Hematopoietic multipotent progenitor cell treated with erythropoietin and hydrocortisone succinate and interleukin-3 and kit ligand, for 17 days (in vitro differentiated cells): ENCODE data around the gene KIF26B.

ENCODE experiments used
- DNase-seq: peaks from one replicate; pipeline ENCODE4 v3.0.0-alpha.2; 2015; ENCODE audit warnings: low spot score

Gene KIF26B

DNA sequence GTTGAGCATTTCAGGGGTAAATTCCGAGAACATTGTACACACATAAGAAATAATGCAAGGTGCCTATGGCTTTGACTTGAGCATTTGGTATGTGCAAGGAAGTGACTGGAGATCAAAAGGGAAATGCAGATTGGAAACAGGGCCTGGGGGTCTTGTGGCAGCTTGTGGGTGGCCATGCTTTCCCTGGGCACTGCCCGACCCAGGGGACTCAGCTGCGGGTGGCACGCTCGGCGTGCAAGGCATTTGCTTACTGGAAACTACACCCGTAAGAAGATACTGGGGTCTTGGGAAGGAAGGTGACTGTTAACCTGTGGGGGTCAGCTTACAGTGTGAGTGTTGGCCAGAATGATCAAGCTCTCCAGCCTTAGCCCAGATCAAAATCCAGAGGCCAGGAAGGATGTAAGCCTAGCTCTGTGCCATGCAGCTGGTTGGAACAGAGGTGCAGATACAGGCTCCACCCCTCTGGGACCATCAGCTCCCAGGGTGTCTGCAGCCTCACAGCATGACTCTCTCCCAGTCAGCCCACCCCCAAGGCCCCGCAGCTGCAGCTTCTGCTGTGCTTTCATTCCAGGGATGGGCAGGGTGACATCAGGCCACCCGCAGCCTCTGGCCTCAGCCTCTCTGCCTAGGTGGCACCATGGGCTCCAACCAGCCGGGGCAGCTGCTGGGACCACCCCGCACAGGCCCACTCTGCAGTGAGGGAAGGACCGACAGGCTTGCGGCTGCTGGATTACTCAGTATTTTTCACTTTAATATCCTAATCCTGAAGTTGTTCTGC is 55.1 kb downstream of the KIF26B start:
- DNase-seq, result no peak

DNA sequence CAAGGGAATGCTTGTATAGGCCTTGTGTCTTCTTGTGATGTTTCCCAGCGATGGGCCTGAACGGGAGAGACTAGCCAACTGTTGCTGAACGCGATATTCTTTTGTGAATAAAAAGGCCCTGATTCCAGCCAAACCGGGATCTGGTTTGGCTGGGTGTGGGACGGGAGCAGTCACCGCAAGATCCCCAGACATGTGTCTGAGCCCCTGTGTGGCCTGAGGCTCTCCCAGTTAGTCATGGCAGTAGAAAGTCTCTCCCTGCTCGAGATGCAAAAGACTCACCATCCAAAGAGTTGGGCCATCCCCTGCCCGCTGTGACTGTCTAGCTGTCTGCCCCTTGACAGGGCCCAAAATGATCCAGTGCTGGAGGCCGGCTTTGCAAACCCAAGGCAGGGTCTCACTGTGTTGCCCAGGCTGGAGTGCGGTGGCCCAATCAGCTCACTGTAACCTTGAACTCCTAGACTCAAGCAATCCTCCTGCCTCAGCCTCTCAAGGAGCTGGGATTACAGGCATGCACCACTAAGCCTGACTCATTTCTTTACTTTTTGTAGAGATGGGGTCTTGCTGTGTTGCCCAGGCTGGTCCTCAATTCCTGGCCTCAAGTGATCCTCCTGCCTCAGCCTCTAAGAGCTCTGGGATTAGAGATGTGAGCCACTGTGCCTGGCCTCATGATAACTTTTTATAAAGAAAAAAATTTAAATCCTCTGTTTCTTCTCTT is 56.4 kb downstream of the KIF26B start:
- no peak for DNase-seq

GRCh38 chr1:245211761-245212160 is 57.0 kb downstream of the KIF26B start:
- no peak for DNase-seq

DNA sequence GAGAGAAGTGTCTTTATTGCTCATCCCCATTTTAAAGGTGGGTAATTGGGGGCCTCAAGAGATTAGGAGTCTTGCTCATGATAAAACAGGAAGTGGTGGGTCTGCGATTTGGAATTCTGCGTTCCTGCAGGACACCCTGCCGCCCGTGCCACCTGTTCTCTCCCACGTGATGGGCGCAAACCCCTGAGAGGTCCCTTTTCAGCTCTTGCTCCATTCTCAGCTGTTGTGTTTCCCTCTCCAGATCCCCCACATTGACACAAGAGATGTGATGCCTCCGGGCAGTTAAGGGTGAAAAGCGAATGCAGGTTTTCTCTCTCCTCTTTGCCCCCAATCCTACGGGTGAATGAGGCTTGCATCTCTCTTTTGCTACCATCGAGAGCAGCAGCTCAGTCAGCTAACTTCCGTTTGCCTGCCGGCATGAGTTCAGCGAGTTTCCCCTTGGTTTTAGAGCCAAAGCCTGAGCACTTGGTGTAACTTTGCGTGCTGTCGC is 57.5 kb downstream of the KIF26B start:
- no peak for DNase-seq

- no peak for DNase-seq
Measured at GRCh38 chr1:245213066-245213831, 58.5 kb downstream of the KIF26B start.

DNA sequence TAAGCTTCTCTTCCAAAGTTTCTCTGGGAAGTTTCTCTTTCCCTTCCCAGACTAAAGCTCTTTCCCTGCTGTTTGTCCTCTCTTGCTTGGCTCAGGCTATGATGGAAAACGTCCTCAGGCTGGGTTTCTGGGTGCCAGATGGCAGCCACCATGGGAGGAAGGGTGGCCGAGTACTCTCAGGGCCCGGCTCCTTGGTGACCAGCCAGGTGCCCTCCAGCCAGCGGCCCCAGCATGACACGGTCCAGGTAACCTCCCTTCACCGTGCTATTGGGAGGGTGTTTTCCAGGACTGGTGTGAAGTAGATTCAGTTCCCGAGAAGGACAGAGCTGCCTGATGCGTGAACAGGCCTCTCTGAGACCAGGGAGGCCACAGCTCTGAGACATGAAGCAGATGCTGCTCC is 60.3 kb downstream of the KIF26B start:
- no peak for DNase-seq

DNA sequence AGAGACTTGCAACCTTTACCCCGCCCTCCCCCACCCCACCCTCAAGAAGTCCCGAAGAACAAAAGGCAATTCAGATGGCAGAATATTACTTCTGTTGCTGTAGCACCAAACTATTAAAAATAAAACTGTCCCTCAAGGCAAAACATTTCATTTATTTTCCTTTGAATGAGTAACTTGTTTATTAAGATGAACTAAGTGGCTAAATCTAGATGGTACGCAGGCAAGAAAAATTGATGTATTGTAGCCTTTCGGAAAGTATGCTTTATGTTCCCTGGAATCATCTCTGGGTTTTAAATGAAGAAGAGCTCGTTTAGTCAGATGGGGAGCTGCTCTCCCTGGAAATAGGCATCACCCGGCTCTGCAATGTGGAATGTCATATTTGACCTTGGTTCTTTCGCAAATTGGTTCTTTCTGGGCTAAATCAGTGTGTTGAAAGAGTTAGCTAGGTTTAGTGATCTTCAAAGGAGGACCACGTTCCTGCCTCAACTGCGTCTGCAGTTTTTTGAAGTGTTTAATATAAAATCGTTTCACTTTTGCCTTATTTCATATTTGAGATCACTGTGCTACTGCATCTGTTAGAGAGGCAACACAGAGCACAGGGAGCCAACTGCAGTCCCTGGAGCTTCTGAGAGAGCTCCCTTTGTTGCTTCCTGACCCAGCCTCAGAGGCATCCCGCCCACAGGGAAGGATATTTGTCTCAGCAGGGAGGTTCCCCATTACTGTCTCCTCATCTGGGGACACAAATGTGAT is 61.8 kb downstream of the KIF26B start:
- no peak for DNase-seq

GRCh38 chr1:245217853-245218608 is 63.2 kb downstream of the KIF26B start:
- no peak for DNase-seq

- DNase-seq, result no peak
Measured at GRCh38 chr1:245220381-245220985, 65.7 kb downstream of the KIF26B start.

- DNase-seq, result no peak
Measured at GRCh38 chr1:245221805-245222204, 67.0 kb downstream of the KIF26B start.

DNA sequence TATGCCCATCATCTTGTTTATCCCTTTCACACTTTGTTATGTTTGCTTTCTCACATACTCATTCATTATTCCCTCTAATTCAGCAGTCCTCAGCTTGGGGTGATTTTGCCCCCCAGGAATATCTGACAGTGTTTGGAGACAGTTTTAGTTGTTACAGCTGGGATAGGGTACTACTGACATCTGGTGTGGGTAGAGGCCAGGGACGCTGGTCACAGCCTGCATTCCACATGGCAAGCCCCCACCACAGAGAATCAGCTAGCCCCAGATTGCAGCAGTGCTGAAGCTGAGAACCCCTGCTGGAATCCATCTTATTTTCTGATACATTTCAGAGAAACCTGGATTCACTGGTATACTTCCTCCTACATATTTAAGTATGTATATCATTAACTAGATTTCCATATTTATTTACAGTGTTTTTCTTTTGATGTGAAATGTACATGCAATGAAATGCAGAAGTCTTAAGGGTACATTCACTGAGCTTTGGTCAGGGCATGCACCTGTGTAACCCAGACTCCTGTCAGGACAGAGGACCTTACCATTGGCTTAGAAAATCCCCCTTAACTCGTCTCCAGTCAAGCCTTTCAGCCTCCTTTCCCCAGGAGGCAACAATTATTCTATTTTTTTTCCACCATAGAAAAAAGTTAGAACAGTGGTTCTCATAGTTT is 68.3 kb downstream of the KIF26B start:
- no peak for DNase-seq

GRCh38 chr1:245225322-245226202 is 70.8 kb downstream of the KIF26B start:
- no peak for DNase-seq

DNA sequence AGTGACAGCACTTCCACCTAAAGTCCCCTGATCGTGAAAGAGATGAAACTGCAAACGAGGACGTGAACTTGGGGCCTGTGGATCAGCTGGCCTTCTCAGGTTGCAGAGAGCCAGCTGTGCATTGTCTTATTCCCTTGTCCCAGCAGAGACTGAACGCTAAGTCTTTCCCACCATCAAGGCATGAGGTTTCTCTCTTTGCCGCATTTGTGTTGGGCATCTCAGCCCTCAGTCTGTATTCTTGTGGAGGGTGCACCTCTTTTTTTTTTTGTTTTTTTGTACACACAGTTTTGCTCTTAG is 71.4 kb downstream of the KIF26B start:
- DNase-seq, result no peak

DNA sequence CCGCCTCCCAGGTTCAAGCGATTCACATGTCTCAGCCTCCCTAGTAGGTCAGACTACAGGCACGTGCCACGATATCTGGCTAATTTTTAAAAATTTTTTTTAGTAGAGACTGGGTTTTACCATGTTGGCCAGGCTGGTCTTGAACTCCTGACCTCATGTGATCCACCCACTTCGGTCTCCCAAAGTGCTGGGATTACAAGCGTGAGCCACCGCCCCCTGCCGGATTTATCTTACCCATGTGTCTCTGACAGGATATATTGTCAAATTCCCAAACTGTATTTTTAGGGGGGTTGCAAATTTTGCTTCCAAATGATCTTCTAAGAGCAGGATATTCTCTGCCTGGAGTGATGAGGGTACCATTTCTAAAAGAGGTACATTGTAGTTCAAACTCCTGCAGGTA is 74.3 kb downstream of the KIF26B start:
- no peak for DNase-seq

DNA sequence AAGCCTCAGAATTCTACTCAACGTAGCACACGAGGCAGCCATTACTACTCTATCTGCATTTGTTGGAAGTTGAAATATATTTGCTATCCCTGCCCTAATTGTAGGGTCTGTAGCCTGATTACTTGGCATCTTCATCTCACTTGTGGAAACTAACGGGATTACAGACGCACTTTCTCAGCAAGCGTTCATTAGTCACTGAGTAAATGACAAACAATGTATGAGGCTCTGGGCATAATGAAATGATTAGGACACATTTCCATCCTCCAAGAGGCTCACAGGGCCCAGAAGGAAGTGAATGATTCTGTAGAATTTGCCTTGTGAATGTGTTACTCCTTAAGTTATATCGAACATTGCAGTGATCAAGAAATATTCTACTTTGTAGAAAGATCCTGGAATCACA is 78.1 kb downstream of the KIF26B start:
- DNase-seq, result no peak

GRCh38 chr1:245234217-245235081 is 79.7 kb downstream of the KIF26B start:
- no peak for DNase-seq

DNA sequence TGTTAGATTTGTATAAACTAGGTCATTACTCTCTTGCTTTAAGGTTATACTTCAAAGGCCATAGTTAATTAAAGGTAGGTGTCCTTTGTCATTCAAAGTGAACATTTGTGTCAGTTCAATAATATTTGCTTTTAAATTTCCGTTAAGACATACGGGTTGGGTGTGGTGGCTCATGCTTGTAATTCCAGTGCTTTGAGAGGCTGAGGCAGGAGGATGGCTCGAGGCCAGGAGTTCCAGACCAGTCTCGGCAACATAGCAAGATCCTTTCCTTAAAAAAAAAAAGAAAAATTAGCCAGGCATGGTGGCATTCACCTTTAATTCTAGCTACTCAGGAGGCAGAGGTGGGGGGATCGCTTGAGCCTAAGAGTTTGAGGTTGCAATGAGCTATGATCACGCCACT is 80.4 kb downstream of the KIF26B start:
- no peak for DNase-seq

DNA sequence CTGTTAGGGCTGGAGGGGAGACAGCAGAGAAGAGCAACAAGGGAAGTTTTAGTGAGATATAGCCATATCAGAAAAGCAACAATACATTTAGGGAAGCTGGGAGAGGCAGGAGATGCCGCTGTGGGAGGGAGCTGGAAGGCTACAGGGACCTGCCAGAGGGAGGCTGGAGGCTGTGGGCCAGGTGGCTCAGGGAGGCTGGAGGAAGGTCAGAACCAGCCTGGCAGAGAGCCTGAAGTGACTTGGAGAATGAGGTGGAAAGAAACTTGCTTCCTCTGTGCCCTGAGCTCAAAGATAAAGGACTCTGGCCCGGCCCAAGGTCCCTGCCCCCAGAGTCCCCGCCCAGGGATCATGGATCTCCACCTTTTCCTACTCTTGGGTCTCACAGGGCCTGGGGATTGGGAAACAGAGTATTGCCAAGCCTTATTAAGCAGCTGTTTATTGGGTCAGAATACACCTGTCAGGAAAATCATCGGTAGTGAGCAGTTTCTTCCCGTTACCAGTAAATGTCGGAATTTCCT is 85.9 kb downstream of the KIF26B start:
- DNase-seq, result no peak
